H9 (cell line): ENCODE results near the gene MGME1. TPM values are rescaled to one million over a fixed set of nuclear protein-coding genes. Genes with fewer than 3 reads are reported as not detected.

Source experiments
- DNase-seq: peaks from one replicate; pipeline ENCODE4 v3.0.0-alpha.2; 2017
- H2AFZ ChIP-seq: one replicate; pipeline ENCODE4 v1.6.1; 2013; ENCODE audit warnings: mild to moderate bottlenecking, low read length, control low read depth, moderate library complexity
- H2AK5ac ChIP-seq: 2 replicates; pipeline ENCODE4 v1.6.1; 2013; ENCODE audit warnings: low read length, control low read depth, mixed read lengths; ENCODE audit not compliant: insufficient read length
- H2BK120ac ChIP-seq: one replicate; pipeline ENCODE4 v1.6.1; 2013; ENCODE audit warnings: low read depth, mild to moderate bottlenecking, low read length, control low read depth, inconsistent platforms; ENCODE audit not compliant: poor library complexity, severe bottlenecking
- H2BK12ac ChIP-seq: 2 replicates; pipeline ENCODE4 v1.6.1; 2013; ENCODE audit warnings: low read length, control low read depth, mixed read lengths, low read depth; ENCODE audit not compliant: insufficient read length
- H2BK15ac ChIP-seq: 2 replicates; pipeline ENCODE4 v1.6.1; 2013; ENCODE audit warnings: low read depth, low read length, control low read depth
- H2BK20ac ChIP-seq: one replicate; pipeline ENCODE4 v1.6.1; 2013; ENCODE audit warnings: low read depth, mild to moderate bottlenecking, low read length, control low read depth, inconsistent platforms; ENCODE audit not compliant: poor library complexity, severe bottlenecking
- H2BK5ac ChIP-seq: 2 replicates; pipeline ENCODE4 v1.6.1; 2013; ENCODE audit warnings: low read length, control low read depth, mixed read lengths; ENCODE audit not compliant: insufficient read length
- H3K14ac ChIP-seq: 2 replicates; pipeline ENCODE4 v1.6.1; 2013; ENCODE audit warnings: low read length, control low read depth; ENCODE audit not compliant: insufficient read depth
- H3K18ac ChIP-seq: 2 replicates; pipeline ENCODE4 v1.6.1; 2013; ENCODE audit warnings: low read depth, mild to moderate bottlenecking, mixed read lengths, low read length, control low read depth; ENCODE audit not compliant: insufficient read length
- H3K23ac ChIP-seq: 2 replicates; pipeline ENCODE4 v1.6.1; 2013; ENCODE audit warnings: low read length, control low read depth, mixed read lengths, low read depth; ENCODE audit not compliant: insufficient read length
- H3K23me2 ChIP-seq: 2 replicates; pipeline ENCODE4 v1.6.1; 2013; ENCODE audit warnings: low read depth, mild to moderate bottlenecking, mixed read lengths, low read length, control low read depth; ENCODE audit not compliant: insufficient read length, poor library complexity, severe bottlenecking
- H3K27ac ChIP-seq: 2 replicates; pipeline ENCODE4 v1.5.1; 2013; ENCODE audit warnings: low read length, control low read depth, mixed read lengths, low read depth; ENCODE audit not compliant: insufficient read length
- H3K27me3 ChIP-seq: 2 replicates; pipeline ENCODE4 v1.6.1; 2013; ENCODE audit warnings: low read length, control low read depth, inconsistent platforms; ENCODE audit not compliant: insufficient read depth
- H3K4ac ChIP-seq: 2 replicates; pipeline ENCODE4 v1.6.1; 2013; ENCODE audit warnings: low read depth, mild to moderate bottlenecking, control low read depth, inconsistent platforms, low read length, moderate library complexity
- H3K4me1 ChIP-seq: 2 replicates; pipeline ENCODE4 v1.6.1; 2013; ENCODE audit warnings: low read length, control low read depth, inconsistent platforms; ENCODE audit not compliant: insufficient read depth
- H3K4me2 ChIP-seq: 2 replicates; pipeline ENCODE4 v1.6.1; 2013; ENCODE audit warnings: low read length, control low read depth, mixed read lengths; ENCODE audit not compliant: insufficient read length, insufficient read depth
- H3K56ac ChIP-seq: 2 replicates; pipeline ENCODE4 v1.6.1; 2013; ENCODE audit warnings: low read depth, mild to moderate bottlenecking, mixed read lengths, low read length, control low read depth; ENCODE audit not compliant: insufficient read length
- H3K79me1 ChIP-seq: 2 replicates; pipeline ENCODE4 v1.6.1; 2013; ENCODE audit warnings: low read depth, mild to moderate bottlenecking, moderate library complexity, low read length, control low read depth, inconsistent platforms; ENCODE audit not compliant: insufficient read depth, poor library complexity, severe bottlenecking
- H3K79me2 ChIP-seq: 2 replicates; pipeline ENCODE4 v1.6.1; 2013; ENCODE audit warnings: low read length, control low read depth, inconsistent platforms; ENCODE audit not compliant: insufficient read depth
- H3K9ac ChIP-seq: 2 replicates; pipeline ENCODE4 v1.6.1; 2013; ENCODE audit warnings: low read length, control low read depth, mixed read lengths; ENCODE audit not compliant: insufficient read length; ENCODE audit errors: extremely low read depth
- H3K9me3 ChIP-seq: one replicate; pipeline ENCODE4 v1.6.1; 2013; ENCODE audit warnings: low read depth, low read length, inconsistent platforms; ENCODE audit not compliant: control insufficient read depth
- H3T11ph ChIP-seq: one replicate; pipeline ENCODE4 v1.6.1; 2013; ENCODE audit warnings: mild to moderate bottlenecking, low read length, control low read depth, inconsistent platforms
- H4K20me1 ChIP-seq: one replicate; pipeline ENCODE4 v1.6.1; 2013; ENCODE audit not compliant: control insufficient read depth, insufficient read length, insufficient read depth
- H4K5ac ChIP-seq: 2 replicates; pipeline ENCODE4 v1.6.1; 2013; ENCODE audit warnings: low read depth, mild to moderate bottlenecking, mixed read lengths, low read length, control low read depth; ENCODE audit not compliant: insufficient read length
- H4K8ac ChIP-seq: replicated peaks from 2 replicates; pipeline ENCODE4 v1.6.1; 2013; ENCODE audit warnings: low read length, control low read depth, mixed read lengths, low read depth; ENCODE audit not compliant: insufficient read length
- H4K91ac ChIP-seq: 2 replicates; pipeline ENCODE4 v1.6.1; 2013; ENCODE audit warnings: low read depth, mild to moderate bottlenecking, moderate library complexity, mixed read lengths, low read length, control low read depth; ENCODE audit not compliant: insufficient read length
- H3K27ac Mint-ChIP-seq, 3 experiments: 2 replicates in 2 of 3; 3 replicates in 1 of 3; pipeline ENCODE4 v1.8.0; 2020 to 2021; ENCODE audit warnings: mixed read lengths in 3 of 3, mild to moderate bottlenecking in 1 of 3, moderate library complexity in 1 of 3
- H3K27me3 Mint-ChIP-seq: 2 replicates; pipeline ENCODE4 v1.8.0; 2021; ENCODE audit warnings: low read depth, mild to moderate bottlenecking, moderate library complexity, mixed read lengths
- H3K36me3 Mint-ChIP-seq, 3 experiments: 2 replicates in 2 of 3; 3 replicates in 1 of 3; pipeline ENCODE4 v1.8.0; 2020 to 2021; ENCODE audit warnings: low read depth in 3 of 3, mixed read lengths in 3 of 3; ENCODE audit not compliant: insufficient read depth in 1 of 3
- H3K4me1 Mint-ChIP-seq, 2 experiments: 2 replicates each; pipeline ENCODE4 v1.8.0; 2020; ENCODE audit warnings: mixed read lengths in 2 of 2
- H3K4me3 Mint-ChIP-seq, 2 experiments: 2 replicates in 1 of 2; 3 replicates in 1 of 2; pipeline ENCODE4 v1.8.0; 2020 to 2021; ENCODE audit warnings: mild to moderate bottlenecking in 2 of 2, mixed read lengths in 2 of 2, moderate library complexity in 1 of 2
- H3K9me3 Mint-ChIP-seq, 2 experiments: 2 replicates in 1 of 2; 3 replicates in 1 of 2; pipeline ENCODE4 v1.8.0; 2020; ENCODE audit warnings: mild to moderate bottlenecking in 2 of 2, mixed read lengths in 2 of 2, moderate library complexity in 1 of 2
- WGBS: extraction: QIAGEN DNeasy Blood & Tissue Kit; methylation state at CpG from one replicate; pipeline ENCODE4 v1.1.7; 2013; ENCODE audit warnings: missing lambda C conversion rate, low lambda C conversion rate, mixed read lengths; ENCODE audit not compliant: insufficient read length; ENCODE audit errors: extremely low coverage; 5-methylcytosine and 5-hydroxymethylcytosine counted together
- total RNA-seq: library from RNA; stranded (reverse); gene quantifications from 2 replicates; pipeline ENCODE4 v1.2.1, GENCODE V29; 2021
- TF ChIP-seq, protein P1 (sequence below): fragments of 200-600 bp; sonication (generic); conservative IDR thresholded peaks from 3 replicates; pipeline ENCODE4 v1.8.0; 2021; ENCODE audit warnings: antibody characterized with exemption, mild to moderate bottlenecking

MGME1 gene
- total RNA-seq, 1 experiment from 2014 or later: 48.9 TPM

DNA sequence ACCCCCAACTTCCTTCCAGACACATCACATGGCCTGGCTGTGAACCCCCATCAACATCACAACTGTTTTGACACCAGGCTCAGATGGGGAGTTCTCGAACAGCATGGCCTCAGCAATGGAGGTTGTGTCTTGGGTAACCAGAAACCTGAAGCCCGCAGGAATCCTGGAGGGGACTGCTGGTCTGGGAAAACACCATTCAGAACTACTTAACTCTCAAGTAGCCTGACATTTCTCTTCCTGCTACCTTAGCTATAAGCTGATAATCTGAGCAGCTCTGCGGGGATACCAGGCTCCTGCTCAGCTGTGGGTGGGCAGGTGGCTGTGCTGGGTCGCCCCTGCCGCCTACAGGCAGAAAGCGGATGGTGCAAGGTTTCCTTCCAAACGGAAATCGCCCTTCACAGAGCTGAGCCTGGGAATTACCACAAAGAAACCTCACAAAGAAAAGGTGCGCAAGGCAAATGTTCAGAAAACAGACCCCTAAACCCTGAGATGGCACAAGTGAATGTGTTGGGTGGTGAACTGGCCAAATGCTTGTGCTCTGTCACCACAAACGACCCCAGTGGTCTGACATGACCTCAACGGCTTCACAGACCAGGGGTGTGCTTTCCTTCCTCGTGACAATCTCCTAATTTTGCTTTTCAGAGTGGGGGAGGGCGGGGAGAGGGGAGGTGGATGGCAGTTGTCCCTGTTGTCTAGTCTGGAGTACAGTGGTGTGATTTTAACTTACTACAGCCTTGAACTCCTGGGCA, 29.8 kb upstream of the MGME1 start:
- Histone ChIP-seq H3K23me2 (no peaks in the 10 kb centered on the region), H3K18ac (peak overlapping the region; percentile 4), H3K14ac (peak overlapping the region; percentile 62; the same call in 1 of the 2 replicates), H3K56ac (no peak overlapping the region), H3K4me2 (peak overlapping the region; percentile 10), H3K27me3 (no peaks in the 10 kb centered on the region; the same call in 1 of the 2 replicates), H3K9me3 (no peaks in the 10 kb centered on the region), H4K5ac (no peak overlapping the region), H3K4me1 (peaks cover 7% of the 10 kb centered on the region; the same call in 1 of the 2 replicates), H3K79me1 (no peaks in the 10 kb centered on the region), H3K4ac (no peak overlapping the region), H3T11ph (no peak overlapping the region), H2AFZ (no peak overlapping the region), H4K20me1 (peaks cover 2% of the 10 kb centered on the region), H2AK5ac (no peak overlapping the region), H3K23ac (no peak overlapping the region), H4K8ac (no peak overlapping the region), H2BK15ac (no peak overlapping the region), H3K79me2 (no peaks in the 10 kb centered on the region), H2BK12ac (no peak overlapping the region), H3K9ac (peak overlapping the region; percentile 18), H3K27ac (peak overlapping the region; percentile 50), H2BK5ac (no peak overlapping the region), H4K91ac (no peak overlapping the region), H2BK120ac (no peak overlapping the region), H2BK20ac (no peak overlapping the region)
- peak; percentile 86 for DNase-seq
- Mint-ChIP-seq H3K4me1 (peaks cover 66 to 68% of the 10 kb centered on the region in 2 experiments), H3K36me3 (peaks cover 21 to 36% (median 27%) of the 10 kb centered on the region in 3 experiments; a peak in 6 of 7 replicates), H3K9me3 (no peaks in the 10 kb centered on the region), H3K4me3 (no peak overlapping the region; a peak in 1 of 5 replicates), H3K27me3 (peaks cover 21% of the 10 kb centered on the region), H3K27ac (peak overlapping the region; percentile 44 to 95 (median 83); a peak in 3 of 7 replicates)
- WGBS: no CpG with 5 or more reads among the region's 13 CpGs
- TF ChIP-seq, protein P1, sequence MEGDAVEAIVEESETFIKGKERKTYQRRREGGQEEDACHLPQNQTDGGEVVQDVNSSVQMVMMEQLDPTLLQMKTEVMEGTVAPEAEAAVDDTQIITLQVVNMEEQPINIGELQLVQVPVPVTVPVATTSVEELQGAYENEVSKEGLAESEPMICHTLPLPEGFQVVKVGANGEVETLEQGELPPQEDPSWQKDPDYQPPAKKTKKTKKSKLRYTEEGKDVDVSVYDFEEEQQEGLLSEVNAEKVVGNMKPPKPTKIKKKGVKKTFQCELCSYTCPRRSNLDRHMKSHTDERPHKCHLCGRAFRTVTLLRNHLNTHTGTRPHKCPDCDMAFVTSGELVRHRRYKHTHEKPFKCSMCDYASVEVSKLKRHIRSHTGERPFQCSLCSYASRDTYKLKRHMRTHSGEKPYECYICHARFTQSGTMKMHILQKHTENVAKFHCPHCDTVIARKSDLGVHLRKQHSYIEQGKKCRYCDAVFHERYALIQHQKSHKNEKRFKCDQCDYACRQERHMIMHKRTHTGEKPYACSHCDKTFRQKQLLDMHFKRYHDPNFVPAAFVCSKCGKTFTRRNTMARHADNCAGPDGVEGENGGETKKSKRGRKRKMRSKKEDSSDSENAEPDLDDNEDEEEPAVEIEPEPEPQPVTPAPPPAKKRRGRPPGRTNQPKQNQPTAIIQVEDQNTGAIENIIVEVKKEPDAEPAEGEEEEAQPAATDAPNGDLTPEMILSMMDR: peak; percentile 91
